Stomach (tissue), 4 donors: Measurements from ENCODE around the gene GGACT.

Experiments
- EP300 ChIP-seq: sonication (generic); formaldehyde crosslinking; IDR thresholded peaks from one replicate; pipeline ENCODE4 v1.6.1; 2017; ENCODE audit warnings: antibody characterized with exemption
- POLR2A ChIP-seq, 4 donors: fragments of 450-650 bp; IDR thresholded peaks; one replicate each; pipeline ENCODE4 v1.6.1; 2016; ENCODE audit warnings: antibody characterized with exemption in 4 of 4, control low read depth in 2 of 4, mild to moderate bottlenecking in 1 of 4, moderate library complexity in 1 of 4
- POLR2AphosphoS5 ChIP-seq, 3 donors: sonication (generic); formaldehyde crosslinking; IDR thresholded peaks; one replicate each; pipeline ENCODE4 v1.6.1; 2016; ENCODE audit warnings: antibody characterized with exemption in 3 of 3
- TF ChIP-seq, protein P1 (sequence below), 7 experiments: fragments of 450-650 bp in 4 of 7; fragments of 200-600 bp in 3 of 7; sonication (generic) in 3 of 7; IDR thresholded peaks; one replicate each; pipeline ENCODE4 v1.5.1; 2016 to 2019; ENCODE audit warnings: antibody characterized with exemption in 7 of 7, control low read depth in 2 of 7, mild to moderate bottlenecking in 1 of 7

- TF ChIP-seq, protein P1, sequence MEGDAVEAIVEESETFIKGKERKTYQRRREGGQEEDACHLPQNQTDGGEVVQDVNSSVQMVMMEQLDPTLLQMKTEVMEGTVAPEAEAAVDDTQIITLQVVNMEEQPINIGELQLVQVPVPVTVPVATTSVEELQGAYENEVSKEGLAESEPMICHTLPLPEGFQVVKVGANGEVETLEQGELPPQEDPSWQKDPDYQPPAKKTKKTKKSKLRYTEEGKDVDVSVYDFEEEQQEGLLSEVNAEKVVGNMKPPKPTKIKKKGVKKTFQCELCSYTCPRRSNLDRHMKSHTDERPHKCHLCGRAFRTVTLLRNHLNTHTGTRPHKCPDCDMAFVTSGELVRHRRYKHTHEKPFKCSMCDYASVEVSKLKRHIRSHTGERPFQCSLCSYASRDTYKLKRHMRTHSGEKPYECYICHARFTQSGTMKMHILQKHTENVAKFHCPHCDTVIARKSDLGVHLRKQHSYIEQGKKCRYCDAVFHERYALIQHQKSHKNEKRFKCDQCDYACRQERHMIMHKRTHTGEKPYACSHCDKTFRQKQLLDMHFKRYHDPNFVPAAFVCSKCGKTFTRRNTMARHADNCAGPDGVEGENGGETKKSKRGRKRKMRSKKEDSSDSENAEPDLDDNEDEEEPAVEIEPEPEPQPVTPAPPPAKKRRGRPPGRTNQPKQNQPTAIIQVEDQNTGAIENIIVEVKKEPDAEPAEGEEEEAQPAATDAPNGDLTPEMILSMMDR (IDR thresholded peaks at IDR 0.05): no peak
- TF ChIP-seq POLR2A (IDR thresholded peaks at IDR 0.05) (no peak), EP300 (no peak), POLR2AphosphoS5 (IDR thresholded peaks at IDR 0.05) (no peak)
These were observed 80.1 kb downstream of the GGACT start for GRCh38 chr13:100508455-100508854.
